NCI-H2029 (cell line): ENCODE measurements around the gene JMJD7.
"Not testable (repeated sequence)": the region's sequence is repeated elsewhere in the genome, so short reads cannot be mapped to it uniquely, and the experiment has no call there.

ENCODE experiments used
- DNase-seq: peaks from one replicate; lab custom pipeline; 2025; lab: John Stamatoyannopoulos, UW

The JMJD7 gene

GRCh38 chr15:41822957-41823356, 4.9 kb upstream of the JMJD7 start:
- no peak for DNase-seq

GRCh38 chr15:41823502-41823901, 4.4 kb upstream of the JMJD7 start:
- DNase-seq: no peak

- no peak for DNase-seq
These were observed 3.7 kb upstream of the JMJD7 start for GRCh38 chr15:41824062-41824745.

GRCh38 chr15:41825145-41825544, 2.7 kb upstream of the JMJD7 start:
- DNase-seq: no peak

- no peak for DNase-seq
These were observed 2.0 kb upstream of the JMJD7 start for GRCh38 chr15:41825572-41826535.

- no peak for DNase-seq
These were observed 507 bp upstream of the JMJD7 start for GRCh38 chr15:41827290-41827879.

- no peak for DNase-seq
These were observed 882 bp downstream of the JMJD7 start for GRCh38 chr15:41828807-41829141.

GRCh38 chr15:41829959-41830646, 2.2 kb downstream of the JMJD7 start:
- no peak for DNase-seq

- not testable (repeated sequence) for DNase-seq
These were observed 3.4 kb downstream of the JMJD7 start for GRCh38 chr15:41831291-41831690.

- no peak for DNase-seq
These were observed 4.3 kb downstream of the JMJD7 start for GRCh38 chr15:41832208-41832607.

GRCh38 chr15:41832875-41833274, 5.0 kb downstream of the JMJD7 start:
- peak; percentile 47 for DNase-seq

- no peak for DNase-seq
These were observed 6.2 kb downstream of the JMJD7 start for GRCh38 chr15:41834096-41834495.

- no peak for DNase-seq
These were observed 8.2 kb downstream of the JMJD7 start for GRCh38 chr15:41836073-41836472.

- DNase-seq: no peak
These were observed 9.0 kb downstream of the JMJD7 start for GRCh38 chr15:41836713-41837454.

GRCh38 chr15:41838400-41838897, 10.6 kb downstream of the JMJD7 start, which contains the start of gene PLA2G4B:
TSS of gene PLA2G4B (plus strand) at chr15:41838847. CDS start at chr15:41838914, 67 bp downstream.
- peak; percentile 77 for DNase-seq

GRCh38 chr15:41839781-41840491, 12.0 kb downstream of the JMJD7 start:
- DNase-seq: peak; percentile 27

GRCh38 chr15:41840673-41841072, 12.8 kb downstream of the JMJD7 start:
- DNase-seq: no peak

GRCh38 chr15:41841131-41841530, 13.2 kb downstream of the JMJD7 start:
- DNase-seq: no peak

- DNase-seq: peak; percentile 46
These were observed 14.3 kb downstream of the JMJD7 start for GRCh38 chr15:41842229-41842628.

- DNase-seq: no peak
These were observed 15.7 kb downstream of the JMJD7 start for GRCh38 chr15:41843571-41843970.

GRCh38 chr15:41844814-41845213, 16.9 kb downstream of the JMJD7 start:
- DNase-seq: no peak
